Aorta (tissue), 5 donors: ENCODE data around the gene TNFAIP2. TPM values are rescaled to one million over a fixed set of nuclear protein-coding genes. Genes with fewer than 3 reads are reported as not detected.

Experiments
- ATAC-seq: fragments of 200-7000 bp; cut with Tn5 transposase; one replicate; pipeline ENCODE4 v1.9.1; 2022; ENCODE audit warnings: moderate library complexity; ENCODE audit not compliant: low FRiP score
- DNase-seq, 2 donors: peaks; one replicate each; pipeline ENCODE4 v3.0.0-alpha.2; 2020
- H3K27ac ChIP-seq, 2 donors: one replicate each; pipeline ENCODE4 v1.5.1; 2013; ENCODE audit warnings: low read length in 2 of 2, mild to moderate bottlenecking in 2 of 2, moderate library complexity in 2 of 2, control low read depth in 1 of 2, inconsistent platforms in 1 of 2, low read depth in 1 of 2
- H3K27me3 ChIP-seq, 2 donors: one replicate each; pipeline ENCODE4 v1.6.1; 2013; ENCODE audit warnings: control low read depth in 1 of 2, low read length in 1 of 2, mild to moderate bottlenecking in 1 of 2, moderate library complexity in 1 of 2; ENCODE audit not compliant: insufficient read depth in 2 of 2, control insufficient read depth in 1 of 2
- H3K36me3 ChIP-seq, 2 donors: one replicate each; pipeline ENCODE4 v1.6.1; 2013; ENCODE audit warnings: control low read depth in 1 of 2, low read length in 1 of 2, mild to moderate bottlenecking in 1 of 2; ENCODE audit not compliant: insufficient read depth in 2 of 2, control insufficient read depth in 1 of 2
- H3K4me1 ChIP-seq, 2 donors: one replicate each; pipeline ENCODE4 v1.6.1; 2013; ENCODE audit warnings: low read length in 2 of 2, control low read depth in 1 of 2, mild to moderate bottlenecking in 1 of 2, moderate library complexity in 1 of 2; ENCODE audit not compliant: insufficient read depth in 2 of 2, control insufficient read depth in 1 of 2
- H3K4me3 ChIP-seq, 2 donors: one replicate each; pipeline ENCODE4 v1.5.1; 2013; ENCODE audit warnings: low read length in 2 of 2, control low read depth in 1 of 2, mild to moderate bottlenecking in 1 of 2
- H3K9me3 ChIP-seq: one replicate; pipeline ENCODE4 v1.6.1; 2013; ENCODE audit warnings: mild to moderate bottlenecking, low read length; ENCODE audit not compliant: control insufficient read depth
- WGBS, 2 donors: extraction: QIAGEN DNeasy Blood & Tissue Kit; methylation state at CpG; one replicate each; pipeline ENCODE4 v1.1.7; 2013; 5-methylcytosine and 5-hydroxymethylcytosine counted together
- intact Hi-C, 2 donors: fragments of 100-400 bp; cut with DNase I; formaldehyde crosslinking; loops; one replicate each; pipeline versions ENCODE4 v1.14.2 to v1.15.0; 2022
- long read RNA-seq, 2 donors: library from polyadenylated mRNA; unstranded; transcript quantifications; one replicate each; pipeline ENCODE4 v2.0.0, GENCODE V29; 2020 to 2021
- polyA plus RNA-seq, 2 donors: library from polyadenylated mRNA; stranded (reverse); fragments of 200-250 nt; gene quantifications; one replicate each; pipeline ENCODE4 v1.2.3, GENCODE V29; 2013
- total RNA-seq, 2 donors: library from RNA; stranded (reverse); fragmentation: NEBNext Ultra II Directional; extraction: Animal tissue kit (Norgen Biotek cat#: 25700); gene quantifications; one replicate each; pipeline ENCODE4 v1.2.1, GENCODE V29; 2021
- donor health status: healthy with polysubstance abuse.
- donor health status: Bipolar disorder and iron deficiency.
- donor health status: DM: no; HTN: no; CAD: no.
- donor health status: DM: no; HTN: no; CAD: no.
- donor health status: DM: yes; HTN: yes; CAD: no.

TNFAIP2 gene
- total RNA-seq, result 100 to 1,000 TPM in 1 of 2 donors, 10 to 100 TPM in 1; 87.3 to 219 TPM
- polyA plus RNA-seq, result 10 to 100 TPM; 26.8 to 90.8 TPM
- long read RNA-seq, donor 1, partial matches to known transcripts, result 14 of 22 reads
- long read RNA-seq, donor 1, other reads (novel, unspliced or antisense), result 7 of 22 reads
- long read RNA-seq, donor 2, full-length matches to known transcripts, result 3 of 29 reads
- long read RNA-seq, donor 2, partial matches to known transcripts, result 17 of 29 reads
- long read RNA-seq, donor 2, other reads (novel, unspliced or antisense), result 9 of 29 reads

- Histone ChIP-seq H3K9me3 (no peaks in the 10 kb centered on the region), H3K4me1 (no peaks in the 10 kb centered on the region), H3K36me3 (no peaks in the 10 kb centered on the region), H3K4me3 (peak within 1 kb of the TSS; percentile 28), H3K27ac (no peak within 1 kb of the TSS), H3K27me3 (no peaks in the 10 kb centered on the region)
- DNase-seq (peak; percentile 82 to 91), ATAC-seq (peak; percentile 58)
- WGBS, 2 donors, result 3 to 4% methylated on average over 49 to 74 of the region's 74 CpGs
- intact Hi-C loops, result no loop called here
These were observed at the start of gene TNFAIP2 for GRCh38 chr14:103122947-103123633. TNFAIP2 (plus strand) TSS chr14:103123461; CDS start chr14:103126458, 2,997 bp downstream.

- H3K4me3 ChIP-seq, result no peak overlapping the region
- ATAC-seq (no peak), DNase-seq (peak in 1 of 2 donors; percentile 49)
- H3K36me3 ChIP-seq, result no peaks in the 10 kb centered on the region
- H3K27me3 ChIP-seq, result no peaks in the 10 kb centered on the region
- H3K4me1 ChIP-seq, result no peaks in the 10 kb centered on the region
- intact Hi-C loops, result loop anchor here in 1 of 2 donors (10.0 kb wide), 1 partner anchor 221 kb away; no protein-coding TSS in a partner anchor
- H3K9me3 ChIP-seq, result no peaks in the 10 kb centered on the region
- 79 to 82% methylated on average over 21 of the region's 21 CpGs for WGBS, 2 donors
- H3K27ac ChIP-seq, result no peak overlapping the region
These were observed 49.2 kb upstream of the TNFAIP2 start for GRCh38 chr14:103073876-103074728.

- H3K36me3 ChIP-seq, result no peaks in the 10 kb centered on the region
- no peaks in the 10 kb centered on the region for H3K4me1 ChIP-seq
- peak; percentile 31 for ATAC-seq
- H3K27ac ChIP-seq, result no peak overlapping the region
- no peak overlapping the region for H3K4me3 ChIP-seq
- H3K27me3 ChIP-seq, result no peaks in the 10 kb centered on the region
- 21% methylated on average over 21 of the region's 21 CpGs for WGBS, 2 donors
- no peaks in the 10 kb centered on the region for H3K9me3 ChIP-seq
- peak; percentile 83 to 92 for DNase-seq
- intact Hi-C loops, result loop anchor here (5.0 to 10.0 kb wide), 2 partner anchors 217 to 220 kb away; no protein-coding TSS in a partner anchor
These were observed 48.4 kb upstream of the TNFAIP2 start for GRCh38 chr14:103074729-103075367.

GRCh38 chr14:103078420-103078749, 44.9 kb upstream of the TNFAIP2 start:
- WGBS, 2 donors, result 16 to 20% methylated on average over 9 of the region's 9 CpGs
- Histone ChIP-seq H3K9me3 (no peaks in the 10 kb centered on the region), H3K36me3 (no peaks in the 10 kb centered on the region), H3K27me3 (no peaks in the 10 kb centered on the region), H3K4me1 (no peaks in the 10 kb centered on the region), H3K27ac (no peak overlapping the region), H3K4me3 (no peak overlapping the region)
- peak; percentile 69 for ATAC-seq
- peak; percentile 85 to 89 for DNase-seq
- intact Hi-C loops, result loop anchor here (5.0 to 10.0 kb wide), 2 partner anchors 214 to 216 kb away; no protein-coding TSS in a partner anchor

- DNase-seq (peak; percentile 42 to 65), ATAC-seq (no peak)
- Histone ChIP-seq H3K27me3 (no peaks in the 10 kb centered on the region), H3K9me3 (no peaks in the 10 kb centered on the region), H3K27ac (no peak overlapping the region), H3K36me3 (no peaks in the 10 kb centered on the region), H3K4me1 (no peaks in the 10 kb centered on the region), H3K4me3 (no peak overlapping the region)
- intact Hi-C loops, result loop anchor here (5.0 to 10.0 kb wide), 2 partner anchors 213 to 216 kb away; no protein-coding TSS in a partner anchor
- WGBS, 2 donors, result 82 to 85% methylated on average over 11 of the region's 11 CpGs
These were observed 44.2 kb upstream of the TNFAIP2 start for GRCh38 chr14:103078860-103079587.

GRCh38 chr14:103081951-103082350, 41.3 kb upstream of the TNFAIP2 start:
- WGBS, 2 donors, result 98 to 99% methylated on average over 2 of the region's 2 CpGs
- Histone ChIP-seq H3K4me3 (no peak overlapping the region), H3K9me3 (no peaks in the 10 kb centered on the region), H3K4me1 (no peaks in the 10 kb centered on the region), H3K27ac (no peak overlapping the region), H3K36me3 (no peaks in the 10 kb centered on the region), H3K27me3 (no peaks in the 10 kb centered on the region)
- intact Hi-C loops, result no loop called here
- ATAC-seq (no peak), DNase-seq (no peak)

GRCh38 chr14:103084021-103084919, 39.0 kb upstream of the TNFAIP2 start, which contains the start of gene LBHD2:
LBHD2 (plus strand) TSS chr14:103084210; CDS start chr14:103086013, 1,803 bp downstream.
- Histone ChIP-seq H3K4me3 (no peak within 1 kb of the TSS), H3K27me3 (no peaks in the 10 kb centered on the region)
- intact Hi-C loops, result no loop called here

More at GRCh38 chr14:103084021-103084919, 39.0 kb upstream of the TNFAIP2 start, which contains the start of gene LBHD2:
- WGBS, 2 donors, result 18 to 26% methylated on average over 38 to 61 of the region's 61 CpGs
- no peaks in the 10 kb centered on the region for H3K9me3 ChIP-seq
- H3K4me1 ChIP-seq, result no peaks in the 10 kb centered on the region
- ATAC-seq, result no peak
- H3K27ac ChIP-seq, result no peak within 1 kb of the TSS
- peak; percentile 40 to 79 for DNase-seq
- no peaks in the 10 kb centered on the region for H3K36me3 ChIP-seq
